Measurements from ENCODE around the gene ANKMY1.

The ANKMY1 gene, protein sequence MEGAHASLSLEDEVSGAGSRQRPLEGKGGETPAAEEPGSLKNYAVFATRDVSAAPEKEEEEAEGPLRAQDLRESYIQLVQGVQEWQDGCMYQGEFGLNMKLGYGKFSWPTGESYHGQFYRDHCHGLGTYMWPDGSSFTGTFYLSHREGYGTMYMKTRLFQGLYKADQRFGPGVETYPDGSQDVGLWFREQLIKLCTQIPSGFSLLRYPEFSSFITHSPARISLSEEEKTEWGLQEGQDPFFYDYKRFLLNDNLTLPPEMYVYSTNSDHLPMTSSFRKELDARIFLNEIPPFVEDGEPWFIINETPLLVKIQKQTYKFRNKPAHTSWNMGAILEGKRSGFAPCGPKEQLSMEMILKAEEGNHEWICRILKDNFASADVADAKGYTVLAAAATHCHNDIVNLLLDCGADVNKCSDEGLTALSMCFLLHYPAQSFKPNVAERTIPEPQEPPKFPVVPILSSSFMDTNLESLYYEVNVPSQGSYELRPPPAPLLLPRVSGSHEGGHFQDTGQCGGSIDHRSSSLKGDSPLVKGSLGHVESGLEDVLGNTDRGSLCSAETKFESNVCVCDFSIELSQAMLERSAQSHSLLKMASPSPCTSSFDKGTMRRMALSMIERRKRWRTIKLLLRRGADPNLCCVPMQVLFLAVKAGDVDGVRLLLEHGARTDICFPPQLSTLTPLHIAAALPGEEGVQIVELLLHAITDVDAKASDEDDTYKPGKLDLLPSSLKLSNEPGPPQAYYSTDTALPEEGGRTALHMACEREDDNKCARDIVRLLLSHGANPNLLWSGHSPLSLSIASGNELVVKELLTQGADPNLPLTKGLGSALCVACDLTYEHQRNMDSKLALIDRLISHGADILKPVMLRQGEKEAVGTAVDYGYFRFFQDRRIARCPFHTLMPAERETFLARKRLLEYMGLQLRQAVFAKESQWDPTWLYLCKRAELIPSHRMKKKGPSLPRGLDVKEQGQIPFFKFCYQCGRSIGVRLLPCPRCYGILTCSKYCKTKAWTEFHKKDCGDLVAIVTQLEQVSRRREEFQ

DNA sequence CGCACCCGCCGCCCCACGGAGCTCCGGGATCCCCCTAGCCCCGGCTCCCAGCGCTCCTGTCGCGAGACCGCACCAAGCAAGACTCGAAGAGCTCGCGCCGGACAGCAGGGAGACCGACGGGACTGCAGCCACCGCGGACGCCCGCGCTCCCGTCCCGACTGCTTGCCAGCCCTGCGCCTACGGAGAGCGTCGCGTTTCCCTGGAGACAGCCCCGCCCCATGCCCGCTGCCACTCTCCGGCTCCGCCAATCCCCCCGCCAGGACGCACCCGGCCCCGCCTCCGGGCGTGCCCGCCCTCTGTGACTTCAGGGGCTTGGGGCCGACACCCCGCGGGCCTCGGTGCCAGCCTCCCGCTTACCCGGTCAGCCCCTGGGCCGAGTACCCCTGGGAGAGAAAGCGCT lies at the start of gene ANKMY1:
Gene ANKMY1, minus strand, starts transcription at position 181 of the 400 bp plus-strand sequence. CDS start 653 bp downstream, outside the sequence.
- DNase-seq = peak; percentile 71

DNA sequence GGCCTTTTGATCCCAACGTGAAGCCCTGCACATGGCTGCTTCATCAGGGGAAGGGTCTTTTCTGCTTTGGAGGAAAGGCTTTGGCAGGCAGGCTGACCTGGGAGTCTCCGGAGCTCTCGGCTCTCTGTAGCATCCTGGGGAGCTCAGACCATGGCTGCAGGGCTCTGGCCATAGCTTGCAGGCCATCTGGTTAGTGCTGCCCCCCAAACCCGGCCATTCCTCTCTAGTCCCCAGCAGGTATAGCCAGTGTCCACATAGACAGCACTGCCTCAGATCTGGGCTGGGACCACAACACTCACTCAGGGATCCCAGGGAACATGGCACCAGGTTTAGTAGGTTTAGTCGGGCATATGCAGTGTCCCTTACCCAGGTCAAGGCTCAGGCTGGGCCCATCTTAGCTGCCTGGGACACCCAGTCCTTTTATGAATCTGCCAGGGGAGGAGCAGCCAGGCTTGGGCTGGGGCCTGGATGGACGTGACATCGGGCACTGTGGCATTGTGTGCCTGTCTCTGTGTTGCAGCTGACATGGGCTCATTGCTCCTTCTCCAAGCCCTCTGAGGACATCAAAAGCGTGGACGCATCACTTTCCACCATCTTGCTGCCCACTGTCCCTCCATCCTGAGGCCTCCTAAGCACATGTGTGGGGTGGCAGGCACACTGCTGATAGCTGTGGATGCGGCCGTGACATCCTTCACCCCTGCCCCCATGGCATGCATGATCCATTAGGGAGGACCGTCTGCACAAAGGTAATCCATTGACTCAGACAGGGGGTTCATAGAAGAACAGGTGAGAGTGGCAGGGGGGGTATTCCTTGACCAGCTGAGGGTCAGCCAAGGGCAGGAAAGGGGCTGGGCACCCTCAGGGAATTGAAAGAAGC lies 48.3 kb upstream of the ANKMY1 start:
- no peak for DNase-seq

DNA sequence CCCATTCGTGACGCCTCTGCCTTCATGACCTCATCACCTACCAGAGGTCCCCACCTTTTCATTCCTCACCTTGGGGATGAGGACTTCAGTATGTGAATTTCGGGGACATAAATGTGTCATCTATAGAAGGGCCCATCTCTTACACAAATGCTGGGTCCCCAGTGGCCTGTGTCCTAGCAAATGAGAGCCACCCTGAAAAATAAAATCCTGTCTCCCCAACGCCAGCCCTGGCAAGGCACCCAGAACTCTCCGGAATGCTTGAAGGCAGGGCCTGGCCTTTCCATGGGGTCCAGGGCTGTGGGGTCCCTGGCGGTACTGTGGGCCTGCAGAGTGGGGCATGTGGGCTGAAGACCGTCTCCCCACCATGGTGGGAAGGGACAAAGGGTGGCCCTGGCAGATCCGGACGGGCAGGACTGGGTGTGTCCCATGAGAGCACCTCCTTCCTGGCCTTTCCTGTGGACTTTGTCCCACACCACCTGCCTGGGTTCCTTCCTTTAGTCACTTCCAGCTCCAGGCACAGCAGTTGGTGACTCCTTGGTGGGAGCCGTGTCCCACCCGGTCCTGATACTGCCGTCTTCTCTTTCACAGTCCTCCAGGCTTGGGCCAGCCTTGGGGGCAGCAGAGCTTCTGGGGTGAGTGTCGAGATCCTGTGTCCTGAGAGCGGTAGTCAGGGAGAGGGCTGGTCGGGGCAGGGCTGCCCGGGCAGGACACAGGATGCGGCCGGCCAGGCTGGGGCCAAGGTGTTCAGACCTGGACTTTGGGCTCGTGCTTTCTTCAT lies 47.3 kb upstream of the ANKMY1 start:
- no peak for DNase-seq

DNA sequence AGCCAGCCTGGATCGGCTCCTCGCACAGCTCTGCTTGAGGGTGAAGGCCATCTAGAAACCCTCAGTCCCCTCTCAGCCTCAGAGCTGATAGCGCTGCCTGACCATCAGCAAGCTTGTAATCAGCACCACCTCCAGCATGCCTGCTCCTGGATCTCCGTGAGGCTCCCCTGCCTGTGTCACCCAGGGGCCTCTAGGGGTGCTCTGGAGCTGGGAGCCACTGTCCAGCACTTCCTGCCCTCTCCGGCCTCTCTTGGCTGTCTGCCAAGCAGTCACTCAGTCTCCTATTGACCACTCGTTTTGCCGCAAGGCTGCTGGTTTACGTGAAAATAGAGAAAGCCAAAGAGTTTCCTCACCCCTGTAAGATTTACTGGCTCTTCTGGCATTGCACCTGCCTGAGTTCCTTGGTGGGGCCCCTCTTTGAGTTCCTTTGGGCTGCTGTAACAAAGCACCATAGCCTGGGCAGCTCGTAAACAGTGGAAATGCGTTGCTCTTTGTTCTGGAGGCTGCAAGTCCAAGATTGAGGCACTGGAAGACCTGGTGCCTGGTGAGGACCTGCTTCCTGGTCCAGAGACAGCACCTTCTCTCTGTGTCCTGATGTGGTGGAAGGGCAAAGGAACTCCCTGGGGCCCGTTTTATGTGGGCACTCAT lies 46.6 kb upstream of the ANKMY1 start:
- no peak for DNase-seq

DNA sequence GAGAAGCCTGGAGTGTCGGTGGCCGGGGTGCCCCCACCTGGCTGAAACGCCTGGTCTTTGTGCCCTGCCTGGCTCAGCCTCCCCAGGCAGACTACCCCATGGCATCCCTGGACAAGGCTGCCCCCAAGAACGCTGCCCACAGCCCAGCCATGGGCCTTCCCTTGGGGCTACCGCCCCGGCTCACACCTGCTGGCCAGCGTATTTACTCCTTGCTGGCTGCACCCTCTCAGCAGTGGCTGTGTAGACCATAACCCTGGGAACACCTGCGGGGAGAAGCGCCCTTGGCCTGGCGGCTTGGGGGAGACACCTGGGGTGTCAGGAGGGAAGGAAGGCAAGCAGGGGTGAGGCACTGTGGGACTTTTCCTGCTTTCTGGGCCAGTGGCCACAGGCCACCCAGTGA lies 46.1 kb upstream of the ANKMY1 start:
- no peak for DNase-seq

DNA sequence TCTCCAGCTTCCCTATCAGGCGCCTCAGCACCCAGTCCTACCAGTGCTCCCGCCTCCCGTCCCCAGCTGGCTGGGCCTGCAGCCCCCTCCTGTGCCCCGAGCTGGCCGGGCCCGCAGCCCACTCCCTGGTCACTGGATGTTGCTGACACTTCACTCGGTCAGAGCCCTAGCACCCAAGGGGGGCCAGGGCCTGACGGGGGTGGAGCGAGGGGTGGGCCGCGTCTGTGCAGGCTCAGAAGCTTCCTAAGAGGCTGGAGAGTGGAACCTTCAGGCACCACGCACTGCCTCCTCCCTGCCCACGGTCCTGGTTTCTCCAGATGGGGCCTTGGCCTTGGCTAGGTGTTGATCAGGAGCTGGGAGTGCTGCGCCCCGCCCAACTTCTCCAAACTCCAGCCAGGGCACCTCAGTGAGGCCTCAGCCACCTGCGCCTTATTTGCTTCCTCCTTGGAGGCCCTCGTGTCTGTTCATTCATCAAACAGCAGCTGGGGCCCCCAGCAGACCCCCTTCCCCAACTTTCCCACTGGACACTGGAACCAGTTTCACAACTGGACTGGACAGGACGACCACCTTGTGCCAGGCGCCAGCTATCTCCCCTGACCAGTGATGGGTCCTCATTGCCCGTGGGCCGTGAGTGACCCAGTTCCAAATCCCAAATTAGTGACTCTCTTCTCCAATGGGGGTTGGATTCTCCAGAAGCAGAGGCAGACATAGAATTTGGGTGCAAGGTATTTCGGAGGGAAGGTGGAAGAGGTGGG lies 45.5 kb upstream of the ANKMY1 start:
- DNase-seq = no peak

DNA sequence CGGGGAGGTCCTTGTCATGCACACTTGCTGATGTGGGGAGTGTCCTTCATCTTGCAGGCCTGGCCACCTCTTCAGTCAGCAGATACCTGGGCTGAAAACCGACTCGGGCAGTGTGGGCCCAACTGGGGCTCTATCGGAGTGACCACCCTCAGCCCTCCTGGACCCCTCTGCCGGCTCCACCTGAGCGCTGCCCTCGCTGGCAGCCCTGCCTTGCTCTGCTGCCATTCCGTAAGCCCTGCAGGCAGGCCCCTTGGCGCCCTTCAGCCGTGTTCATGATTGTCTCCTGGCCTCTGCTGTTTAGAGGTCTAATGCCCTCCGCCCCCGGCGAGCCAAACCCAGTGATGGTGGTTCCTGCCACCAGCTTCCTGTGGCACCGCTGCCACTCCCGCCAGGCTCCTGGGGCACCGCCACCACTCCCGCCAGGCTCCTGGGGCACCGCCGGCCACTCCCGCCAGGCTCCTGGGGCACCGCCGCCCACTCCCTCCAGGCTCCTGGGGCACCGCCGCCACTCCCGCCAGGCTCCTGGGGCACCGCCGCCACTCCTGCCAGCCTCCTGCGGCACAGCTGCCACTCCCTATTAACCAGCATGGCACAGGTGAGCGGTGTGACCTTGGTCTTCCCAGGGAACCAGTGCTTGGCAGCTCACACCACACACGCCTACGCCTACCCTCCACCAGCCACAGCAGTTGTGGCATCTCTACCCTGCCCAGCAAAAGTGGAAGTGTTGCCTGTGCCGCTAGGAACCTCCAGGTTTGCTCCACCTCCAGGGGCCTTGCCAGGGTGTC lies 44.7 kb upstream of the ANKMY1 start:
- no peak for DNase-seq

DNA sequence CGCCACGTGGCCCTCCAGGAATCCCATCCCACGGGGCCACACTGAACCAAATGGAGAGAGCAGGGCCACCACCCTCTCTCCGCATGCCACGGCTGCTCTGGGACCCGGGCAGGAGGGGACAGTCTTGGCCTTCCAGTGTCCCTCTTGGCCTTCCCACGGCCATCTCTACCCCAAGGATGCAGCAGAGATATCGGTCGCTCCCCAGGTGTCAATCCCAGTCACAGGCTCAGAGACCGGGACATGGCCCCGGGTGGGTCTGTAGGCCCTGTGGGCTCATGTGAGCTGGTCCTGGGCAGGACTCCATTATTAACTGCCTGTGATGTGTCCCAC lies 44.0 kb upstream of the ANKMY1 start:
- DNase-seq = no peak

DNA sequence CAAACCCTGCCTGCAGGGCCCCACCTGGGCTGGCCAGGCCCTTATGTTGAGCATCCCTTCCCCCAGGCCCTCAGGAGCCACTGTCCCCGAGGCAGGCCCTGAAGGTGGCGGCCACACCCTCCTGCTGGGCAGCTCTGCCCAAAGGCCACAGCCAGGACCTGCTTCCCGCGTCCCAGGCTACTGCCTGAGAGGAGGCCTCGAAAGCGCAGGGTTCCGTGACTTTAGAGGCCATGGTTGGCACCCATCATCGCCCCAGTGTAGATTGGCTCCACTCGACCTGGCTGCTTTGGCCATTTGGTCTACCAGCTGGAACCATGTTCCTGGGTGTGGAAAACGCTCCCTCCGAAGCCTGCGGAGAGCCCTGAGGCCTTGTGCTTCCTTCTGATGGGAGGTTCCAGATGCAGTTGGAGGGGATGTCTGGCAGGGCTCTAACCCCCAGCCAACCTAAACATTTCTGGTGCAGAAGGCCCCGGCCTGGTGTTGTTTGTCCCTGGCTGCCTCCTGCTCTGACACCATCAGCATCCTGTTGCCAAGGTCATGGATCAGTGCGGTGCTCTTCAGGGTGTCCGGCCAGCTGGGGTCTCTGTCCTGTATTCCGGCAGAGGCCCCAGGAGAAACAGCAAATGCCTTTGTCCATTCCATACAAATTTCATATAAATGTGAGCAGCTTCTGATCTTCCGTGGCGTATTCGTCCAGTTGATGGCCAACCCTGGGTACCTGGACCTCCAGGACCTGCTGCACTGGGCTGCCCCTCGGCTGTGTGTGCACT lies 43.5 kb upstream of the ANKMY1 start:
- DNase-seq = no peak

DNA sequence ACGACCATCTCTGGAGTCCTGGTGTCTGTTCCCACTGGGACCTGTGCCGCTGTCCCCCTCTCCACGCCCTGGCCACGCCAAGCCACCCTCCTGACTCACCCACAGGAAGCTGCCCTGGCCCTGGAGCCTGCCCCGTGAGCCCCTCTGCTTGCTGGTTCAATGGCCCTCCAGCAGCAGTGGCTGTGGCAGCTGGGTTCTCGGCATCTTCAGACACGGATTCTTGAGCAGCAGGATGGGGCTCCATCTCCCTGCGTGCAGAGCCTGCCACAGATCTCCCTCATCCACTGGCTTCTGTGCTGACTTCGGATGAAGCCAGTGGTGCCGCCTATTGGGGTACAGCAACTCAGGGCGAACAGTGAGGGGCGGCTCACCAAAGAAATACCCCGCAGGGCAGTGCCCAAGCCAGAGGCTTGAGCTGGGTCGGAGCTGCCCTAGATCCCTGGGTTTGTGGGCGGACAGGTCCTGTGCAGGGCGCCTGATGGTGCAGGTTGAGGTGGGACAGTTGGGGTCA lies 42.7 kb upstream of the ANKMY1 start:
- DNase-seq = no peak

DNA sequence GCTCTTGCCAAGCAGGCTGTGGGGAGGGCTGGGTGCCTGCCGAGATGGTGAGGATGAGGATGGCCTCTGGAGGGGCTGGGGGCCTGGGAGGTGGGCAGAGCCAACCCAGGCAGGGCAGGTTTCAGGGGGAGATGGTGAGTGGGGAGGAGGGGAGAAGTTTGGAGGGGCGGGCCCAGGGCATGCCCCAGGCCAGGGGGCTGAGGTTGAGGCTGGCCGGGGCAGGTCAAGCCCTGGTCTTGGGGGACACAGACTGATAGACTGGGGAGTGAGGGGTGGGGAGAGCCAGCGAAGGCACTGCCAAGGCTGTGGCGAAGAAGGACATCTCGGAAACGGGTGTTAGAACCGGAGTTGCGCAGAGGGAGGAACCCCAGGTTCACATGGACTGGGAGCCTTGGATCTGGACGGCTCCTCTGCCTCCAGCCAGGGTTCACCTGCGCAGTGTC lies 41.4 kb upstream of the ANKMY1 start:
- no peak for DNase-seq

DNA sequence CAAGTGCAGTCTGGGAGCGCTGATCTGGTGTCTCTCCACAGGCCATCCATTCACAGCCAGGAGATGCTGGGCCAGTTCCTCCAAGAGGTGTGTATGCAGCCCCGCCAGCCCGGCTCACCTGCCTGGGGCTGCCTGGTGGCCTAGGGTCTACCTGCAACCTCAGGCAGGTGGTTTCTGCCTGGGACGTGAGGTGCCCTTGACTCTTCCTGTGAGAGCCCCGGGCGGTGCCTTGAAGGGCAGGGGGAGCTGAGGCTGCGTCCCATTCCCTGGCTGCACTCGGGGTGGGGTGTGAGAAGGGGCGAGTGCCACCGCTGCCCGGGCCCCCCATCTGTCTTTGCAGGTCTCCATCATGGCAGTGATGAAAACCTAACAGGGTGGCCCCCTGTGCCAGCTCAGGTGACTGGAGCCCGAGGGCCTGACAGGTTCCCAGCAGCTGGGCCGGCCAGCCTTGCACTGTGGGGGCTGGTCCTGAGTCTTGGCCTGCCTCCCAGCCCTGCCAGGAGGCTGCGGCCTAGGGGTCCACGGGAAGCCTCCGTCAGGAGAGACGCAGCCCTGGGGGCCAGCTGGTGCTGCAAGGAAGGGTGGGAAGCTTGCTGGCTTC lies 40.6 kb upstream of the ANKMY1 start:
- DNase-seq = no peak

DNA sequence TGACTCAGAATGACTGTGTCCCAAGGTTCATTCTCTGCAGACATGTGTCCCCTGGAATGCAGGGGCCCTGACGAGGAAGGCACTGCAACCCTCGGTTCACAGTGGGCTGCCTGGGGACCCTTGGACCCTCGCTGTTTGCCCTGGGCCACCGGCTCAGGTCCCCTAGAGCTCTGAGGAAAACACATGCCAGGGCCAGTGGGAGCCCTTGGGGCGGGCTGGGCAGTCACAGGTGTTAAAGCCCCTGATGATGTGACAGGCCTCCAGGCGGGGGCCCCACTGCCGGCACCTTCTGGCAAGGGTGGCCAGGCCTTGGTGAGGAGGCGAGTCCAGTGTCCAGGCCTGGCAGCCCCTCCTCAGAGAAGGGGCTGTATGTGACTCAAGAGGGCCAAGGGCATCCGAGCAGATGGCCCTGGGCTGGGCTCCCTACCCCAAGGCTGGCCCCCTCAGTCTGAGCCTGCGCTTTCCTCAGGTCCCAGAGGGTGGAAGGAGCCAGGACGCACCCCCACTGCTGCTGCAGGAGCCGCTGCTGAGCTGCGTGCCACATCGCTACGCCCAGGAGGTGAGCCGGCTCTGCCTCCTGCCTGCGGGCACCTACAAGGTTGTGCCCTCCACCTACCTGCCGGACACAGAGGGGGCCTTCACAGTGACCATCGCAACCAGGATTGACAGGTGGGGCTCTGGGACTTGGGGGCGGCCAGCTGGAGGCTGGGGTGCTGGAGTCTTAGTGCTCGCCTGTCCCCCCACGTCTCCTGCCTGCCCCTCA lies 39.8 kb upstream of the ANKMY1 start:
- DNase-seq = no peak

DNA sequence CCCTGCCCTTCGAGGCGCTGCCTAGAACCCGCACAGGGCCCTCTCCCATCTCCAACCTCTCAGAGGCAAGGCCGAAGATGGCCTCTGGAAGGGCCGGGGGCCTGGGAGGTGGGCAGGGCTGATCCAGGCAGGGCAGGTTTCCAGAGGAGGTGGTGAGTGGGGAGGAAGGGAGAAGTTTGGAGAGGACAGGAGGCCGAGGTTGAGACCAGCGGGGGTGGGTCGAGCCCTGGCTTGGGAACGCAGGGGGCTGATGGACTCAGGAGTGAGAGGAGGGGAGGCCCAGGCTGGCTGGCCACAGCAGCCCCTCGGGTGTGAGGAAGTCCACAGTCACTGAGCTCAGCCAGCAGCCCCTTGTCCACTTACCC lies 39.2 kb upstream of the ANKMY1 start:
- no peak for DNase-seq

DNA sequence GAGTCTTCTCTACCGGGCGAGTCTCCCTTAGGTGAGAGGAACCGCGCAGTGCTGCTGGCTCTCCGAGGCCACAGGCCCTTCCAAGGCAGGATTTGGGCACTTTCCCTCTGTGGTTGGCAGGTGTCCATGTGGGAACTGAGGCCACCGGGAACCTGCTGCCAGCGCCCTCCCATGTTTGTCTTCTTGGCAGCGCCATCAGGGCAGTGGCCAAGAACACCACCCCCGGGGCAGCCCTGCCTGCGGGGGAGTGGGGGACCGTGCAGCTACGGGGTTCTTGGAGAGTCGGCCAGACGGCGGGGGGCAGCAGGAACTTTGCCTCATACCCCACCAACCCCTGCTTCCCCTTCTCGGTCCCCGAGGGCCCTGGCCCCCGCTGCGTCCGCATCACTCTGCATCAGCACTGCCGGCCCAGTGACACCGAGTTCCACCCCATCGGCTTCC lies 38.7 kb upstream of the ANKMY1 start:
- no peak for DNase-seq

DNA sequence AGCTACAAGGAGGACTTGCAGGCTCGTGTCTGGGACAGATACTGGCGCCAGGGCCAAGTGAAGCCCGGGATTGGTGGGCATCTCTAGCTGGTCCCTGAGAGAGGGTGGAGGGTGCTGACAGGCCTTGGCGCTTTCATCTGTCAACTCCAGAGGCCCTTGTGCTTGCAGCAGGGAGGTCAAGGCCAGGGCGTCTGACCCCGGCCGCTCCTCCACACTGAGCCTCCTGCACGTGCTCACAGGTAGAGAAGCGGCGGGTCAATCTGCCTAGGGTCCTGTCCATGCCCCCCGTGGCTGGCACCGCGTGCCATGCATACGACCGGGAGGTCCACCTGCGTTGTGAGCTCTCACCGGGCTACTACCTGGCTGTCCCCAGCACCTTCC lies 38.3 kb upstream of the ANKMY1 start:
- no peak for DNase-seq

DNA sequence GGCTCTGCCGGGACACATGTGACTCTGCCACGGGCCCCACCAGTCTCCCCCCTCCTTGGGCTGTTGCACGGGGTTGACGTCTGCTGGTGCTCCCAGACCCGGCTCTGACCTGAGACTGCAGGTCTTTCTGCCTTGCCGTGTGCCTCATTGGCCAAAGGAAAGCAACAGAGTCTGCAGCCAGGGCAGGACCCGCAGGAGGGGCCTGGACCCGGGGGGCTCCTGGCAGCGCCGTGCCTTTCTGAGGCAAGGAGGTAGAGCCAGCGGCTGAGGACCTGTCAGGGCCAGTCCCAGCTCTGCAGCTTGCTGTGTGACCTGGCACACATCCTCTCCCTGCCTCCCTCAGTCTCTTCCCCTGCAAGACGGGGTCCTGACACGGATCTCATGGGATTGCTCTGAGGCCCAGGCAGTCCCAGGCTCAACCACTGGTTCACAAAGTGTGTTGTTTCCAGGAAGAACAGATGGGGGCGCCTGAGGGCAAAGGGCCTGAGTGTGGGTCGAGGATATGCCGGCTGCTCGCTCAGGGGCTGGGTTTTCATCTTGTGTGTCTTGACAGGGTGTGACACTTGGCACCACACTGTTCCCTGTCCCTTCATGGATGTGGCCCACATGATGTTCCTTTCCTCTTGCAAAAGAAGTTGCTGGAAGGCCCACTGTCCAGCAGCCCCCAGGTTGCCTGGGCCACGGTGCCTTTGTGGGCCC lies 37.7 kb upstream of the ANKMY1 start:
- DNase-seq = peak; percentile 52
